ENCODE measurements around the gene OPN5.
A peak's percentile ranks its signal among the peaks of the same experiment; 100 is the strongest.
"Not testable (repeated sequence)": the region's sequence is repeated elsewhere in the genome, so short reads cannot be mapped to it uniquely, and the experiment has no call there.

OPN5 gene

GRCh38 chr6:47781732-47782131, at the start of gene OPN5:
TSS of gene OPN5 (plus strand) at chr6:47782032. CDS start at chr6:47782067, 35 bp downstream.
- no peak for DNase-seq

GRCh38 chr6:47733879-47734558, 47.8 kb upstream of the OPN5 start:
- DNase-seq, result no peak

GRCh38 chr6:47734831-47735481, 46.9 kb upstream of the OPN5 start:
- no peak for DNase-seq

GRCh38 chr6:47736083-47736700, 45.6 kb upstream of the OPN5 start:
- no peak for DNase-seq

- no peak for DNase-seq
Observed at GRCh38 chr6:47737406-47737805, 44.4 kb upstream of the OPN5 start.

- no peak for DNase-seq
Observed at GRCh38 chr6:47740714-47741113, 41.1 kb upstream of the OPN5 start.

GRCh38 chr6:47741807-47742206, 40.0 kb upstream of the OPN5 start:
- DNase-seq, result no peak

- DNase-seq, result no peak
Observed at GRCh38 chr6:47743744-47744143, 38.1 kb upstream of the OPN5 start.

GRCh38 chr6:47745269-47745668, 36.6 kb upstream of the OPN5 start:
- not testable (repeated sequence) for DNase-seq

- DNase-seq, result no peak
Observed at GRCh38 chr6:47749757-47750156, 32.1 kb upstream of the OPN5 start.

GRCh38 chr6:47752801-47753200, 29.0 kb upstream of the OPN5 start:
- no peak for DNase-seq

GRCh38 chr6:47759364-47759763, 22.5 kb upstream of the OPN5 start:
- no peak for DNase-seq

- no peak for DNase-seq
Observed at GRCh38 chr6:47762502-47762901, 19.3 kb upstream of the OPN5 start.

- DNase-seq, result no peak
Observed at GRCh38 chr6:47766445-47766844, 15.4 kb upstream of the OPN5 start.

GRCh38 chr6:47767102-47767501, 14.7 kb upstream of the OPN5 start:
- DNase-seq, result no peak

GRCh38 chr6:47769982-47770381, 11.8 kb upstream of the OPN5 start:
- DNase-seq, result no peak

- DNase-seq, result no peak
Observed at GRCh38 chr6:47772359-47772758, 9.5 kb upstream of the OPN5 start.

- DNase-seq, result no peak
Observed at GRCh38 chr6:47773005-47773404, 8.8 kb upstream of the OPN5 start.

- peak; percentile 8 for DNase-seq
Observed at GRCh38 chr6:47780510-47781356, 1.1 kb upstream of the OPN5 start.

GRCh38 chr6:47785182-47785581, 3.4 kb downstream of the OPN5 start:
- no peak for DNase-seq

- peak; percentile 66 for DNase-seq
Observed at GRCh38 chr6:47787620-47788497, 6.0 kb downstream of the OPN5 start.

- DNase-seq, result no peak
Observed at GRCh38 chr6:47788498-47788884, 6.7 kb downstream of the OPN5 start.

Measured in NCI-H510A (cell line).